Sigmoid colon (tissue), 7 donors: Measurements from ENCODE around the gene DAB2. TPM values are rescaled to one million over a fixed set of nuclear protein-coding genes. Genes with fewer than 3 reads are reported as not detected.

Source experiments
- DNase-seq: peaks from one replicate; pipeline ENCODE4 v3.0.0-alpha.2; 2019
- H3K27ac ChIP-seq, 4 donors: fragments of 200-600 bp; sonication (generic); one replicate each; pipeline ENCODE4 v1.5.1; 2016 to 2019; ENCODE audit warnings: mild to moderate bottlenecking in 1 of 4
- H3K27me3 ChIP-seq, 3 donors: fragments of 200-600 bp; sonication (generic); one replicate each; pipeline ENCODE4 v1.5.1; 2019; ENCODE audit warnings: mild to moderate bottlenecking in 1 of 3
- H3K36me3 ChIP-seq, 4 donors: fragments of 200-600 bp; sonication (generic); one replicate each; pipeline ENCODE4 v1.5.1; 2016 to 2019
- H3K4me1 ChIP-seq, 4 donors: fragments of 200-600 bp; sonication (generic); one replicate each; pipeline ENCODE4 v1.5.1; 2017 to 2019
- H3K4me3 ChIP-seq, 4 donors: fragments of 200-600 bp; sonication (generic); one replicate each; pipeline ENCODE4 v1.5.1; 2017 to 2019; ENCODE audit warnings: mild to moderate bottlenecking in 2 of 4, moderate library complexity in 1 of 4
- H3K9me3 ChIP-seq, 4 donors: fragments of 200-600 bp in 3 of 4; sonication (generic) in 3 of 4; one replicate each; pipeline versions ENCODE4 v1.5.1 to v1.6.1; 2013 to 2019
- EP300 ChIP-seq, 4 donors: sonication (generic); formaldehyde crosslinking; IDR thresholded peaks; one replicate each; pipeline ENCODE4 v1.6.1; 2017; ENCODE audit warnings: antibody characterized with exemption in 4 of 4
- POLR2A ChIP-seq, 2 donors: fragments of 450-650 bp; IDR thresholded peaks; one replicate each; pipeline ENCODE4 v1.6.1; 2016; ENCODE audit warnings: antibody characterized with exemption in 2 of 2, mild to moderate bottlenecking in 2 of 2, moderate library complexity in 2 of 2
- POLR2AphosphoS5 ChIP-seq, 4 donors: sonication (generic); formaldehyde crosslinking; IDR thresholded peaks; one replicate each; pipeline ENCODE4 v1.6.1; 2017; ENCODE audit warnings: antibody characterized with exemption in 4 of 4
- WGBS, 2 donors: extraction: QIAGEN DNeasy Blood & Tissue Kit; methylation state at CpG; one replicate each; pipeline ENCODE4 v1.1.7; 2013; 5-methylcytosine and 5-hydroxymethylcytosine counted together
- intact Hi-C: fragments of 100-400 bp; cut with DNase I; formaldehyde crosslinking; loops from one replicate; pipeline ENCODE4 v1.15.1; 2023
- polyA plus RNA-seq, 3 donors: library from polyadenylated mRNA; stranded (reverse); fragments of 200-250 nt; gene quantifications; one replicate each; pipeline ENCODE4 v1.2.3, GENCODE V29; 2013
- total RNA-seq, 4 donors: library from RNA; depleted of rRNA; stranded (reverse); fragments of >200 nt; gene quantifications; one replicate each; pipeline ENCODE4 v1.1.0, GENCODE V29; 2016
- TF ChIP-seq, protein P1 (sequence below), 4 experiments: fragments of 450-650 bp in 3 of 4; fragments of 200-600 bp in 1 of 4; IDR thresholded peaks; one replicate each; pipeline ENCODE4 v1.5.1; 2016 to 2019; ENCODE audit warnings: antibody characterized with exemption in 4 of 4, mild to moderate bottlenecking in 3 of 4, moderate library complexity in 2 of 4
- donor health status: healthy with polysubstance abuse.
- donor health status: Bipolar disorder and iron deficiency.
- donor health status: healthy.

Gene DAB2
- total and polyA plus RNA-seq, 7 donors, result 17.9 to 74.1 (median 55.0) TPM

DNA sequence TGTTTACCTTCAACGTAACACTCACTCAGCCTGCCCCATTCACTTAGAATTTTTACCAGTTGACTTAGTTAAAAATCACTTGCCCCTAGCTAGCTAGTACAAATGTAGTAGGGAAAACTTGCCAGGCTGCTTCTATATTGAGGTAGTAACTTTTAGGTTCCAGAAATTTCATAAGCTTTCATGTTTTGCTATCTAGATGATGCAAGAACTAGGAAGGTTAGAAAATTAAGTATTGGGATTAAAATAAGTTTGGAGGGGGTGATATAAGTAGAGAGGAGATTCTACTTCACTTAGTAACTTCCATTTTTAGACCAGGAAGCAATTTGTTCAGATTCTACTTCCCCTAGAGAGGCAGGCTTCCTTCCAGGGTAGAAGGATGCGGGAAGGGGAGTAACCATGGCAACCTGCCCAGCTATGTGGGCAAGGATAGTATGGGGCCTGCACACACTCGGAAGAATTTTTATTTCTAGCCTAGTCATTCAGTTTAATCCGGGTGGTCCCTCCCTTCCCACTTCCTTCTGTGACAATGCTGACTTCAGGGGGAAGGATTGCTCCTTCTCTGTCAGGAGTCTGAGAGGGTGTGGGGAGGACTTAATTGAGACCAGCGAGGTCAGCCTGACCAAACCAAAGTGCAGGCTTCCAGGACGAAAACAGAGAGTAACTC lies 4.2 kb downstream of the DAB2 start:
- Histone ChIP-seq H3K27me3 (no peaks in the 10 kb centered on the region), H3K4me3 (peak overlapping the region in 1 of 4 donors; percentile 14), H3K27ac (peak overlapping the region; percentile 84 to 91 (median 87)), H3K36me3 (no peaks in the 10 kb centered on the region), H3K9me3 (no peaks in the 10 kb centered on the region), H3K4me1 (peaks cover 0 to 63% (median 39%) of the 10 kb centered on the region in 4 donors)
- peak; percentile 84 for DNase-seq
- WGBS, 2 donors, result 47 to 56% methylated on average over 6 of the region's 6 CpGs
- intact Hi-C loops, result no loop called here
- TF ChIP-seq, protein P1, sequence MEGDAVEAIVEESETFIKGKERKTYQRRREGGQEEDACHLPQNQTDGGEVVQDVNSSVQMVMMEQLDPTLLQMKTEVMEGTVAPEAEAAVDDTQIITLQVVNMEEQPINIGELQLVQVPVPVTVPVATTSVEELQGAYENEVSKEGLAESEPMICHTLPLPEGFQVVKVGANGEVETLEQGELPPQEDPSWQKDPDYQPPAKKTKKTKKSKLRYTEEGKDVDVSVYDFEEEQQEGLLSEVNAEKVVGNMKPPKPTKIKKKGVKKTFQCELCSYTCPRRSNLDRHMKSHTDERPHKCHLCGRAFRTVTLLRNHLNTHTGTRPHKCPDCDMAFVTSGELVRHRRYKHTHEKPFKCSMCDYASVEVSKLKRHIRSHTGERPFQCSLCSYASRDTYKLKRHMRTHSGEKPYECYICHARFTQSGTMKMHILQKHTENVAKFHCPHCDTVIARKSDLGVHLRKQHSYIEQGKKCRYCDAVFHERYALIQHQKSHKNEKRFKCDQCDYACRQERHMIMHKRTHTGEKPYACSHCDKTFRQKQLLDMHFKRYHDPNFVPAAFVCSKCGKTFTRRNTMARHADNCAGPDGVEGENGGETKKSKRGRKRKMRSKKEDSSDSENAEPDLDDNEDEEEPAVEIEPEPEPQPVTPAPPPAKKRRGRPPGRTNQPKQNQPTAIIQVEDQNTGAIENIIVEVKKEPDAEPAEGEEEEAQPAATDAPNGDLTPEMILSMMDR (IDR thresholded peaks at IDR 0.05), result no peak
- peak in 2 of 4 donors; percentile 21 to 54 for TF ChIP-seq POLR2AphosphoS5 (IDR thresholded peaks at IDR 0.05)
- no peak for TF ChIP-seq POLR2A (IDR thresholded peaks at IDR 0.05)
- no peak for TF ChIP-seq EP300 (IDR thresholded peaks at IDR 0.05)

DNA sequence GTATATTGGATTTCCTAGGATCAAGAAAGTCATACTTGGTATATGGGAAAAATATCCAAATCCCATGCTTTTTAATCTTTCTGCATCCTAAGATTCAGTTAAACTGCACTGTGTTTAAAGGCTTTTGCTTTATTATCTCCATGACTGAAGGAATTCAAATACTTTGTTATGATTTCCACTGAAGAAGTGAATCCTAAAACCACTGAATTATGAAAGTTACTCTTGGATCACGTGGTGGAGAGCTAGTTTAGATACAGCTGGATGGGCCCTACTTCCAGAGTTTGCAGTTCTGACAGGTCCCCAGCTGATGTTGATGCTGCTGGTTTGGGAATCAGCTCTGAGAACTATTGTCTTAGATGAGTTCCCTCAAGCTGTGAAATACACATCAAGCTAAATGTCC lies 5.0 kb downstream of the DAB2 start:
- Histone ChIP-seq H3K27me3 (no peaks in the 10 kb centered on the region), H3K4me1 (peaks cover 0 to 66% (median 43%) of the 10 kb centered on the region in 4 donors), H3K4me3 (no peak overlapping the region), H3K9me3 (no peaks in the 10 kb centered on the region), H3K27ac (peak overlapping the region in 3 of 4 donors; percentile 86 to 91 (median 88)), H3K36me3 (no peaks in the 10 kb centered on the region)
- WGBS, 2 donors, result 49 to 50% methylated on average over 1 of the region's 1 CpG
- DNase-seq, result no peak
- TF ChIP-seq EP300 (IDR thresholded peaks at IDR 0.05), result no peak
- TF ChIP-seq, protein P1 (IDR thresholded peaks at IDR 0.05), result no peak
- no peak for TF ChIP-seq POLR2AphosphoS5 (IDR thresholded peaks at IDR 0.05)
- TF ChIP-seq POLR2A (IDR thresholded peaks at IDR 0.05), result no peak
- intact Hi-C loops, result no loop called here

DNA sequence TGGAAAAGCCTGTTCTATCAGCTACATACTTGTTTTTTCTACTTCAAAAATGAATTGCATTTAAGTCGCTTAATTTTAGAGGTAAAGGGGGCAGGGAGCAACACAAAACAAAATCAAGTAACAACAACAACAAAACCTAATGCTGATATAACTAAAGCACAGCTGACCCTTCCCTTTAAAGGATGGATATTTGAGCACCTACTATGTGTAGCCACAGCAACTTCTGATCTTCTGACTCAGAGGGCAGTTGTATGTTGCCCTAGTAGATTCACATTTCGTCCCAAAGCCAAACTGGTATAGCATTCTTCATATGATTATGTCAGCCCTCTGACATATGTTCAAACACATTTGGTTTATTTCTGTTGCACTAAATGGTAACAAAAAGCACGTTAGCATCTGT lies 6.8 kb downstream of the DAB2 start:
- TF ChIP-seq POLR2AphosphoS5 (IDR thresholded peaks at IDR 0.05) (no peak), EP300 (IDR thresholded peaks at IDR 0.05) (no peak), POLR2A (IDR thresholded peaks at IDR 0.05) (no peak)
- TF ChIP-seq, protein P1 (IDR thresholded peaks at IDR 0.05), result no peak
- H3K27ac ChIP-seq, result no peak overlapping the region
- no peaks in the 10 kb centered on the region for H3K27me3 ChIP-seq
- intact Hi-C loops, result no loop called here
- no peaks in the 10 kb centered on the region for H3K36me3 ChIP-seq
- DNase-seq, result no peak
- H3K9me3 ChIP-seq, result no peaks in the 10 kb centered on the region
- peaks cover 0 to 74% (median 45%) of the 10 kb centered on the region in 4 donors for H3K4me1 ChIP-seq
- no peak overlapping the region for H3K4me3 ChIP-seq
- WGBS, 2 donors, result 82 to 84% methylated on average over 3 of the region's 3 CpGs

DNA sequence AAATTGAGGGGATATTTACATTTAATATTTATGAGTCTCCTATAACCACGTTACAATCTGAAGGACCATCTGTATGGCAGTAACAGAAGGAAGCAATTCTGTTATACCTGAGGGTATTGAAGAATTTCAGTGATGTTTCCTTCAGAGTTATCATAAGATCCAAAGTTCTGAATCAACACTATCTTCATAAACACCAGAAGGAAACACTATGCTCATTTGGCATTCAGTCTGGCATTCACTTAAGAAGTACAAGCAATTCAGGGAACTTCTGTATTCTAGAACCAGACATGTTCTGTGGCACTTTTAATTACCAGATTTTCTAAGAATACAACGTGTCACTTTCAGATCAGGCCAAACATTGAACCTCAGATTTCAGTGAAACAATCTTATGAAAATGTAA lies 9.6 kb downstream of the DAB2 start:
- intact Hi-C loops, result no loop called here
- Histone ChIP-seq H3K4me1 (peaks cover 0 to 81% (median 56%) of the 10 kb centered on the region in 4 donors), H3K4me3 (no peak overlapping the region), H3K27me3 (no peaks in the 10 kb centered on the region), H3K27ac (peak overlapping the region in 2 of 4 donors; percentile 16 to 17), H3K9me3 (no peaks in the 10 kb centered on the region), H3K36me3 (no peaks in the 10 kb centered on the region)
- DNase-seq, result no peak
- WGBS, 2 donors, result 48 to 60% methylated on average over 2 of the region's 2 CpGs
- TF ChIP-seq EP300 (IDR thresholded peaks at IDR 0.05) (no peak), POLR2AphosphoS5 (IDR thresholded peaks at IDR 0.05) (peak in 1 of 4 donors; percentile 15)

DNA sequence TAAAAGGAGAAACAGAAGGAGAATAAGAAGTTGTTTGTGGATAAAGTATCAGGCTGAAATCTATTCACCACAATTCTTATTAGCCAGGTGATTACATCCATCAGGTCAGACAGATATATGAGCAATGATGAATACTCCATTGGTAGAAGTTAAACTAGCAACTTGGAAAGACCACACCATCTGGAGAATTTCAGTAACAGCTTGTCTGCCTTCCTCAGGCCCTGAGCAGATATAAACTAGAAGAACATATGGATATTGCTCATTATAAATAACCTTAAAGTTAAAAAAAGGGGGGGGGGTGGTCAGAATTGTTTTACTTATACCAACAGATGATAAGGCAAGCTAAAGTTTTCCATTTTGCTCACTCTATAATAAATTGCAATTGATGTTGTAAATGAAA lies 10.4 kb downstream of the DAB2 start:
- Histone ChIP-seq H3K27me3 (no peaks in the 10 kb centered on the region), H3K4me3 (no peak overlapping the region), H3K9me3 (no peaks in the 10 kb centered on the region), H3K4me1 (peaks cover 0 to 78% (median 53%) of the 10 kb centered on the region in 4 donors), H3K27ac (peak overlapping the region in 1 of 4 donors; percentile 16), H3K36me3 (no peaks in the 10 kb centered on the region)
- intact Hi-C loops, result no loop called here
- DNase-seq, result no peak
- TF ChIP-seq POLR2A (IDR thresholded peaks at IDR 0.05) (no peak), EP300 (IDR thresholded peaks at IDR 0.05) (no peak), POLR2AphosphoS5 (IDR thresholded peaks at IDR 0.05) (no peak)
- TF ChIP-seq, protein P1 (IDR thresholded peaks at IDR 0.05), result no peak
